ENCODE results near the gene COQ4.

The COQ4 gene

GRCh38 chr9:128342971-128343680, 20.5 kb downstream of the COQ4 start:
- DNase-seq: no peak

DNA sequence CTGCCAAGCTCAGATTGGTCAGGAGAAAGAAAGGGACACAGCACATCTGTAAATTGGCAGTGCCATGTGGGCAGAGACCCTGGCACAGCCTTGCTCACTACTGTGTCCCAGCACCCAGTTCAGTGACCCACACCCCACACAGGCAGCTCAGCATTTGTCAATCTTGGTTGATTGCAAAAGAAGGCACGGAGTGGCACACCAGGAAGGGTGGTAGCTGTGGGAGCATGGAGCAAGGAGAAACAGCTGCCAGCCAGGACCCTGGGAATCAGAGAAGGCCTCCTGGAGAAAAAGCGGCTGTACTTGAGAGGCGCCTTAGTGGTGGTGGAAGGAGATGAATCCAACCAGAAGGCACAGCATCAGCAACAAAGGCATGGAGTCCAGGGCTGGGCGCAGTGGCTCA, 21.2 kb downstream of the COQ4 start:
- DNase-seq: no peak

- DNase-seq: no peak
These were observed 22.4 kb downstream of the COQ4 start for GRCh38 chr9:128344931-128345605.

GRCh38 chr9:128349125-128349524, 26.5 kb downstream of the COQ4 start:
- DNase-seq: no peak

- DNase-seq: no peak
These were observed 27.1 kb downstream of the COQ4 start for GRCh38 chr9:128349772-128350171.

DNA sequence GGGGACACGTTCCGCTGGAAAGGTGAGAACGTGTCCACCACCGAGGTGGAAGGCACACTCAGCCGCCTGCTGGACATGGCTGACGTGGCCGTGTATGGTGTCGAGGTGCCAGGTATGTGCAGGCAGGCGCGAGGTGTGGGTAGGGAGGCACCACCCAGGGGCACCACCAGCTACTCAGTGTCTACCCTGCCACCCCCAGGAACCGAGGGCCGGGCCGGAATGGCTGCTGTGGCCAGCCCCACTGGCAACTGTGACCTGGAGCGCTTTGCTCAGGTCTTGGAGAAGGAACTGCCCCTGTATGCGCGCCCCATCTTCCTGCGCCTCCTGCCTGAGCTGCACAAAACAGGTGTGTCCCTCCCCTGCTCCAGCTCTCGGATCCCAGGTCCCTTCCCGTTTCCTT, 32.8 kb downstream of the COQ4 start:
- DNase-seq: no peak

- no peak for DNase-seq
These were observed 35.5 kb downstream of the COQ4 start for GRCh38 chr9:128358090-128358489.

DNA sequence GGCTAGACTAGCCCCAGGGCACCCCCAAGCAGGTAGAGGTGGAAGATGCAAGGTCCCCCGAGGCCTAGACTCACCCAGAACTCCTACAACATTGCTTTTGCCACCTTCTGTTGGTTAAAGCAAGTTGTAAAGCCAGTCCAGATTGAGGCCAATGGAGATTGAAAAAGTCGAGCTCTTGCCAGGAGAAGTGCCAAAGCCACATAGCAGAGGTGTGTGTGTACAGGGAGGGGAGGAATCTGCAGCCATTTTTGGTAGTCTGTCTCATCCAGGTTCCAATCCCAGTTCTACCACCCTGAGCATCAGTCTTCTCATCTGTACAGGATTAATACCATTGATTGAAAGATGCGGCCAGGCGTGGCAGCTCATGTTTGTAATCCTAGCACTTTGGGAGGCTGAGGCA, 36.2 kb downstream of the COQ4 start:
- DNase-seq: no peak

DNA sequence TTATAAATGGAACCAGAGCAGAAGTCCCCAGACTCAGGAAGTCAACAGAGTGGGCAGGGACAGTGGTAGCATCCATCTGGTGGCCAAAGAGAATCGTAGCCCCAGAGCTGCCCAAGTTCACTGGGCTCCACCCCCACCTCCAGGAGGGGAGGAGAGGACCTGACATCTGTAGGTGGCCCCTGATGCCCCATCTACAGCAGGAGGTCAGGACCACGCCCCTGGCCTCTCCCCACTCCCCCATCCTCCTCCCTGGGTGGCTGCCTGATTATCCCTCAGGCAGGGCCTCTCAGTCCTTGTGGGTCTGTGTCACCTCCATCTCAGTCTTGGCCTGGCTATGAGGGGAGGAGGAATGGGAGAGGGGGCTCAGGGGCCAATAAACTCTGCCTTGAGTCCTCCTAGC, 38.2 kb downstream of the COQ4 start:
- no peak for DNase-seq

DNA sequence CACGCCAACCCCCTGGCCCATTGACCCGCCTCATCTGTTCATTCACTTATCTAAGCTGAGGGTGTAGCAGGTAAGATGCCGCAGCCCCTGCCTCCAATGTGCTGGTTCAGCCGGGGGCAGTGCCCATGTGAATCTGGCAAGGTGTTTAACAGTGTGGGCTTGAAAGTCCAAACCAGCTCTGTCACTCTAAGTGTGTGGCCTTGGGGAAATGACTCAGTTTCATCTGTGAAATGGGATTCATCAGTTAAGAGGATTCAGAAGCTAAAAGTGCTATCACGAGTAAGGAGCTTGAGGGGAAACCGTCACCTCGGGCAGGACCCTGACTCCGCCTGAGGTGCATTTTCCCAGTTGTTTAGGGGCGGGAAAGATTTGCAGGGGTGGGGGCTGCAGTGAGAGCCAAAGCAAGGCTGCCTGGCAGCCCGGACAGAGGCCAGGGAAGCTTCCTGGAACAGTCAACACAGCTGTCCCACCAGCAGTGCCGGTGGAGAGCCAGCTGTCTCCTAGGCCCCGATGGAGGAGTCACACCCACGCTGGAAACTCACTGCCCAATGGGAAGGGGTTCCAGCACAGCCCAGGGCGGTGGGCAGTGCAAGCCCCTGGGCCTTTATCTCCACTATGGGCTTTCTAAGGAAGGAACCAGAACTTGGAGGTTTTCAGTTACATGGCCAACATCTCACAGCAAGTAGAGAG, 38.8 kb downstream of the COQ4 start:
- no peak for DNase-seq

GRCh38 chr9:128361986-128362646, 39.5 kb downstream of the COQ4 start:
- DNase-seq: peak; percentile 93

GRCh38 chr9:128362774-128363173, 40.1 kb downstream of the COQ4 start:
- DNase-seq: no peak

DNA sequence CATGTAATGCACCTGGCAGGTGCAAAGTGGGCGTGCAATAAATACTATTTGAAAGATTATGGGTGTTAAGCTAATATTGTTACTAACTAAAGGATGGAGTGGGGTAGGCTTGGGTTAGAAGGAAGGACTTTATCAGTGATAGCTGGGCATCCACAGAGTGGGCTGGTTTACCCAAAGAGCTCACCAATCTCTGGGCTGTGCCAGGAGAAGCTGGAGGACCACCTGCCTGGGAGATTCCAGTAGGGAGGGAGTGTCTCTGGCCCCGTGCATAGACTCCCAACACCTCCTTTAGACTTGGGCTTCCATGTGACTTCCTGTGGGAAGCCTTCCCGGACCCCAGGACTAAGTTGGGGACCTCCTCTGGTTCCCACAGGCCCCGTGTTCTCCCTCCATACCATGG, 42.9 kb downstream of the COQ4 start:
- DNase-seq: no peak

DNA sequence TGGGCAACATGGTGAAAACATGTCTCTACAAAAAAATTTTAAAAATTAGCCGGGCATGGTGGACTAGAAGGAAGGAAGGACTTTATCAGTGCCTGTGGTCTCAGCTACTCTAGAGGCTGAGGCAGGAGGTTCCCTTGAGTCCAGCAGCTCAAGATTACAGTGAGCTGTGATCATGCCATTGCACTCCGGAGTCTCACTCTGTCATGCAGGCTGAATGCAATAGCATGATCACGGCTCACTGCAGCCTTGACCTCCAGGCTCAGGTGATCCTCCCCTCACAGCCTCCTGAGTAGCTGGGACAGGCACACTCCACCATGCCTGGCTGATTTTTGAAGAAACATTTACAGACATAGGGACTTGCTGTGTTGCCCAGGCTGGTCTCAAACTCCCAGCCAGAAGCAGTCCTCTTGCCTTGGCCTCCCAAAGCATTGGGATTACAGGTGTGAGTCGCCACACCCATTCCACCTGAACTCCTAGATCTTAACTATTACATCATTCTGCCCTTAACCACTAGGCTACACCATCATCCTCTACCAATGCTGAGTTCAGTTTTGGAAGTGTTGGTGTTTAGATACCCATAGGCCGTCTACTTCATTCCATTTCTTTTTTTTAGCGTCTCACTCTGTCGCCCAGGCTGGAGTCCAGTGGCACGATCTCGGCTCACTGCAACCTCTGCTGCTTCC, 46.5 kb downstream of the COQ4 start:
- no peak for DNase-seq

GRCh38 chr9:128370367-128370751, 47.7 kb downstream of the COQ4 start:
- DNase-seq: no peak

GRCh38 chr9:128370752-128371629, 48.4 kb downstream of the COQ4 start, which contains the start of gene URM1:
TSS of gene URM1 (plus strand) at chr9:128371374. CDS start at chr9:128371381, 7 bp downstream.
- DNase-seq: peak; percentile 98

- DNase-seq: no peak
These were observed 49.0 kb downstream of the COQ4 start for GRCh38 chr9:128371630-128372117.

DNA sequence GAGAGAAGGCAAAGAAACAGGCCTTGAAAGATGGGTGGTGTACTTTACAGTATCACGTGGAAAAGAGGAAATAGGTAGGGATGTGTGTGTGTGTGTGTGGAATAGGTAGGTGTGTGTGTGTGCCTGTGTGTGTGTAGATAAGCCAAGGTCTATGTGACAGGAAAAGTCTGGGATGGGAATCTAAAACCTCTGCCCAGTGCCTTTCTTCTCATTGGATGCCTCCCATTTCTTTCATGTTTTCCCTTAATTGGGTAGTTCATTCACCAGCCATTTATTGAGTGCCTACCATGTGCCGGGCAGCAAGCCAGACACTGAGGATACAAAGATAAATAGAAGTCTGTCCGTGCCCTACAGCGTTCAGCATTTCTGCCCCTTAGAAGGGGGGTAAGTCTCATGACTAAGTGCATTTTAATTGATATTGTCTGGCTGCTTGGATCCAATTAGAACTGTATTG, 49.6 kb downstream of the COQ4 start:
- DNase-seq: no peak

- no peak for DNase-seq
These were observed 50.1 kb downstream of the COQ4 start for GRCh38 chr9:128372784-128373183.

- DNase-seq: no peak
These were observed 51.6 kb downstream of the COQ4 start for GRCh38 chr9:128374221-128374675.

- DNase-seq: no peak
These were observed 53.2 kb downstream of the COQ4 start for GRCh38 chr9:128375865-128376264.
